ENCODE results near the gene MYO18B.

MYO18B gene

GRCh38 chr22:26050079-26050478, 308.1 kb downstream of the MYO18B start:
- no peak for DNase-seq (ENCODE audit: low read depth)

GRCh38 chr22:26053737-26054316, 311.8 kb downstream of the MYO18B start:
- DNase-seq (ENCODE audit: low read depth): no peak

DNA sequence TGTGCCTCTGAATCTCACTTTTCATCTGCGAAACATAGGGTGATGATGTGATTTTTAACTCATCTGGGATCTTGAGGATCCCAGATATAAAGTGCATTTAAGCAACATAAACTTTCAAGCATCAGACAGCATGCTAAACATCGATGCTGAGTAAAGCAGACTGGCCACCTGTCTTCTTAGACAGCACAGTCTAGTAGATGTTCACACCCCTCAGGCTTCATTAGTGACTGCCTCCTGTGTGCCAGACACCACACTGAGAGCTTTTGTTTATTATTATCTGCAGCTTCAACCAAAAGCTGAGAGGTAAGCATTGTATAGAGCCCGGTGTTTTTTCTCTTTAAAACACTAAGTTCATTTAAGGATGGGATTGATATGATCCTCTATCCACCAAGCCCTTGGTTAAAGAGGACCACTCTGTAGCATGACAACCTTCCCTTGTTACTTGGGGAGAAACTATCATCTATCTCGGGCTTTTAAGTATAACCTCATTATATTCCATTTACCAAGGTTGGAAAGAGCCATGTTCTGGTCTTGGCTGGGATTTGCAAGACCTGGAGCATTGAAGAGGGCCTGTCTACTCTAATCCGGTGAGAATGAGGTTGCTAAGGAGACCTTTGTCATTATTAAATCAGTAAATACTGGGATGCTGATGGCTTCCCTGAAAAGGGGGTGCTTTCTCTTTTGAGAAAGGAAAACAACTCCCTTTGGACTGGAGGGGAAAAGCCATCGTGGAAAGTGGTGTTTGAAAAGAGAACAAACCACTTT, 313.0 kb downstream of the MYO18B start:
- no peak for DNase-seq (ENCODE audit: low read depth)

- no peak for DNase-seq (ENCODE audit: low read depth)
Measured at GRCh38 chr22:26055693-26056092, 313.7 kb downstream of the MYO18B start.

DNA sequence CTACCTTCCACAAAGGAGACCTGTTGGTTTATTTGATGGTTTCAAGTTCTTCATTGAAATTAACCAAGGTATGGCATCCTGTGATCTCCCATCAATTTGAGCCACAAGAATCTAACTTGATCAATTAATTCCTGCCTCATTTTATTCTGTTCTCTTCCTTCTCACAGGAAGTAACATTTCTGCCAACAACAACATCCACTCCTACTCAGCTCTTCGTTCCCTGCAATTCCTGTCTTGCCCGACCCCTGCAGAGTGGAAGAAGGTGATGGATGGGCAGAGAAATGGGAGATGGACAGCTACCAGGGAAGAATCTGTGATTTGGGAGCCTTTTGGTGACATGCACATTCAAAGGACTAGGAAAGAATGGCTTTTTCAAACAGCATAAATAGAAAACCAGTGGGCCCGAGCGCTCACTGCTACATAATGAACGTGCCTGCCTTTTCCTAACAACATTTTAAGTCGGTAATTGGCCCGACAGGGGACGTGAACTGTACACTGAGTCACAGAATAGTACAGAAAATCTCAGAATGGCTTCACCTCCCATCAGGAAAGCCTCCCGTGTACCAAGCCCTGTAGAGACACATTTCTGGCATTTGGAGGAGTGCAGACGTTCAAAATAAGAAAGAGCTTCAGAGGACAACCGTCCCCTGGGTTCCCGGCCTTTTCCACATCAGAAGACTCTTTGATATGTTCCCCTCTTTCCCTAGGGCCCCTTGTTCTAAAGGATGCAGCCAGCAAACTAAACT, 314.6 kb downstream of the MYO18B start:
- DNase-seq (ENCODE audit: low read depth): no peak

DNA sequence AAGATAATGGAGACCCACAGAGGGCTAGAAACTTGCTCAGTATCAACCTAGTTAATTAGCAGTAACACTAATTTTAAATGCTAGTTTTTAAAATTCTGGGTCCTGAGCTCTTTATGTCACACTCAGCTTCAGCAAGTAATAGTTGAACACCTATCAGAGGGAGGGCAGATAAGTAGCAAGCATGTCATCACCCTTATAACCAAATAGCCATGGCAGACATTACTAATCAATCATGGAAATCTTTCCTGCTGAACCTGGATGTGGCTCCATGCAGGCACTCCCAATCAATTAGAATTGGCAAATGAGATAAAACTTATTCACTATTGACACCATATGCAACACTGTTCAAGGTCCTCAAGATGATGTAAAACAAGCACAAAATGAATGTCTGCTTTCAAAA, 315.7 kb downstream of the MYO18B start:
- DNase-seq (ENCODE audit: low read depth): no peak

- DNase-seq (ENCODE audit: low read depth): no peak
Measured at GRCh38 chr22:26064048-26064447, 322.1 kb downstream of the MYO18B start.

DNA sequence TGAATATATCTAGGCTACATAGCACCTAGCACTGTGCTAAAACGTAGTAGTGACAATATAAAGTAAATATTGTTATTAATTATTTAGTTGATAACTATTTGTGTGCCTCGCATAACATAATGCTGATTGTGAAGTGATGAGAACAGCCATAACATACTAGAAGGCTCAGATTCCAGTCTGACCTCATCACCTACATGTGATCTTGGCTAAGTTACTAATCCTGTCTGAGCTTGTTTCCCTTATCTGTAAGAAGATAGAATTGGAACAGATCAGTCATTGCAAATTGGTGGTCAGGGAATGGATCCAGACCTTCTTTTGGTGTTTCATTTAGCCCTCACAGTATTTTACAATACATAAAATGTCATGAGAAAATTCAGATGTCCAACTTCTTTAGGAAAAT, 323.9 kb downstream of the MYO18B start:
- no peak for DNase-seq (ENCODE audit: low read depth)

DNA sequence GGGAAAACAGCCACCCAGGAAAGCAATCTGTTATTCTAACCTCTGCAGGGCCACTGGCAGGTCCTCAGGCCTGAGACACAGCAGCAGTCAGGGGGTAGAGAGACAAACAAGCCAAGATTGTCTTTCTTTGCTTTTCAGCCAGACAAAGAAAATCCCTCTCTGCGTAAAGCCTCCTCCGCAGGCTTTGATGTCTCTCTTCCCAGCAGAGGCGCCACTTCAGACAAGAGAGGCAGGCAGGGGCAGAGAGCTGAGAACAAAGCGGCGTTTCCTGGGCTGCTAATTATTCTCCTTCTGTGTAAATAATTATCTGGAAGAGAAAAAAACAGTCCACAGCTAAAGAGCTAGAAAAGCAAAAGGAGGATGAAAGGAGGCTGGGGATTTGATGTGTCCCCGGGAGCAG, 324.5 kb downstream of the MYO18B start:
- no peak for DNase-seq (ENCODE audit: low read depth)

GRCh38 chr22:26068571-26068970, 326.6 kb downstream of the MYO18B start:
- DNase-seq (ENCODE audit: low read depth): no peak

DNA sequence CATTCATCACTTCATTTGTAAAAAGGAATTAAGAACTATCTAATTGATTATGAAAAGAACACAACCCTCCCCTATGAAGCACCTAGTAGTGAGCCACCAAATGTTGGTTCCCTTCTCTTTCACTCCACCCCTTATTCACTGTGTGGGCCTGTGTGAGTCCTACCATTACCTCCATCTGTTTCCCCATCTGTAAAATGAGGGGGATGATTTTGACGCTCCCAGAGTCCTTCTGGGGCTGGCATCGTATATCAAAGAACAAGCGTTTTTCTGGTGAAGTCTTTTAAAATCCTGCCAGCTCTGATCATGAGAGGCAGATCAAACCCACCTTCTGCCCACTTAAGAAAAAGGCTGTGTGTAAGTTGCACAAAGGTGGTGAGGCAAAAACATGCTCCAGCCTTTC, 330.6 kb downstream of the MYO18B start:
- no peak for DNase-seq (ENCODE audit: low read depth)

DNA sequence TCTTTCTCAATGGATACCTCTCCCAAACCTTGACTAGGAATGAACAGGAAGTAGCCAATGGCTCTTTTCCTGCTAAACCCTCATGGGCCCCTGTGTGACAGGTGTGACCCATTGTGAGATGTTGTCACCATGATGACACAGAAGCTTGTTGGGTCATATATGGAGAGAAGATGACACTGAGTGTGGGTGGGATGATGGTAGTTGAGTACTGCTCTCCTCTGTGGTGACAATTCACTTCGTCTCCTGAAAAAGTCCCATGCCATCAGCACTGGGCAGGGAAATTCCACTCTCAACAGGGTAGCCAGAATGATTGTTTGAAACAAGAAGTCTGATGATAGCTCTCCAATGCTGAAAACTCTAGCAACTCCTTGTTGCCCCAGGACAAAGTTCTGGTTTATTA, 333.3 kb downstream of the MYO18B start:
- no peak for DNase-seq (ENCODE audit: low read depth)

DNA sequence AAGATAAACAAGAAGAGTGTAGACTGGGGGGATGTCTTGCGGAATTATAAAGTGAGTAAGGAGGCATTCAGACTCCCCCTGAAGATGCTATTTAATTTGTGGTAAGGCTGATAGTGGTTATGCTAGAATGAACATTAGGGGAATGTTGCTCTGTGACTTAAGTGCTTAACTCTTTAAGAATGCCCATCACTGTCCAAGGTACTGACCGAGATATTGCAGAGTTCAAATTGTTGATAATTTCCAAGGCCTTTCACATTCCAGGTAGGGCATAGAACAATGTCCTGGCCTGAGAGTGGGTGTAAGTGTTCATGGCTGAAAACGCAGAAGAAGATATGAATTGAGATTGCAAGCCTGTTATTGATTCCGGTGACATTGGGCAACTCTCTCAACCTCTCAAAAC, 337.0 kb downstream of the MYO18B start:
- DNase-seq (ENCODE audit: low read depth): no peak

Measured in activated T-cell treated with anti-CD3 and anti-CD28 coated beads for 1 hour (primary cell).